HG02938 (cell line): Measurements from ENCODE around the gene PLD2.

ENCODE experiments used
- ATAC-seq: cut with Tn5 transposase; IDR thresholded peaks from one replicate; pipeline ENCODE4 v1.9.1; 2021; ENCODE audit warnings: mild to moderate bottlenecking, moderate library complexity; ENCODE audit not compliant: unreplicated experiment

Gene PLD2

DNA sequence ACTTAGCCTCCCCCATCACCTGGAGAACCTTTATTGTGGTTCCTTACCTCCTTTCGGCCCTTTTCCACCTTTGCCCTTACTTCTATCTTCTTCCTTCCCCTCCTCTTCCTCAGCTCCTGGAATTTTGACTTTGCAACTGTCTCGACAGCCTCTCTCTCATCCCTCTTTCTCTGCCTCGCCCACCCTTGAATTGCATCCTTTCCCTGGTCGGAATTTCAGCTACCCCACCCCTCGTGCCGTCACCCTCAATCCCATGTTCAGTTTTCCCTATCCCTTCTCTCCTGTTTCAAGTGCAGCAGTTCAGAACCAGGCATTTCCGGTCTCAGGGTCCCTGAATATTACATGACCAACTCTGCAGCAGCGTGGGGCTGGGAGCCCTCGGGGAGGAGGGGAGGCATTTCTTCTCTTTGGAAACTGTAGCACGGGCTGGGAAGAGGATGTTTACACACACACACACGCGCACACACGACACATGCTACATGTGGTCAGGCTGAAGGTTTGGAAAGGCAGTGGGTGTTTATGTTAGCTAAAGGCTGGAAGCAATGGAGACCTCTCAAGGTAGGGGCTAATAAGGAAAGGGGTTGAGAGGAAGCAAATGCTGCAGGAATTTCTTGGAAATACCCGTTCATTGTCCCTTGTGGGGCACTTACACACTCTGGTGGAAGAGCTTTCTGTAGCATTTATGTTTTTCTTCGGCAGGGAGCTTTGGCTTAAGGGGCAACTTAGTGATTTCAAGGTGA, 27.2 kb downstream of the PLD2 start:
- ATAC-seq = no peak

DNA sequence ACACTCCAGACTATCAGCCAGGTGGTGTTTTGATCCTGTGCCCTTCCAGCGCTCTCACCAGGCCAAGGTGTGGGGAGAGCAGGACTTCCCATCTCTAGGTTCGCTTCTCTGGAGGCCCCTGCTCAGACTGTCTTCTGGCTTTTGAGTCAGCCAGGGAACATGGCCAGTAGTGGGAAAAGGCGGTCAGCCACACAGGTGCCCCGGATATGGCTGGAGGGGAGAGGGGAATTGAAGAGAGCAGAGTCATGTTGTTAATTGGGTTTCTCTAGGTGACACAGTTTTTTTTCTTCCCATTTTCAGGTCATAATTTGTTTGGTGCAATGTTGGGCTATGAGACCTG, 27.7 kb downstream of the PLD2 start:
- no peak for ATAC-seq

DNA sequence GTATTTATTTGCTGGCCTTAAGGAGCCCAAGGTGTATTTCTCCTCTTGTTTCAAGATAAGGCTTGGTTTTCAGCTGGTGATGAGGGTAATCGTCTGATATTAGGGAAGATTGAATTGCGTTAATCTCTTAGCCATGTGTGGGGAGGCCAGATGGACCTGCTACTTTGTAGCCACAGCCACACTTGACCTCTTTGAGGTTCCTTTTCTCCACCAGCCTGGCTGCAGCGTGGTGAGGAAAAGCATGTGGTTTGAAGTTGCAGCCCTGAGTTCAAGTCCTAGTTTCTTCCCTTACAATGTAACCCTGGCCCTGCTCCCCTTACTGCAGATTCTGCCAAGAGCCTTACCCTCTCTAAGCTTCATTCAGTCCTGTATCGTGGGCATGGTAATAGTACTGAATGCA, 29.3 kb downstream of the PLD2 start:
- no peak for ATAC-seq

DNA sequence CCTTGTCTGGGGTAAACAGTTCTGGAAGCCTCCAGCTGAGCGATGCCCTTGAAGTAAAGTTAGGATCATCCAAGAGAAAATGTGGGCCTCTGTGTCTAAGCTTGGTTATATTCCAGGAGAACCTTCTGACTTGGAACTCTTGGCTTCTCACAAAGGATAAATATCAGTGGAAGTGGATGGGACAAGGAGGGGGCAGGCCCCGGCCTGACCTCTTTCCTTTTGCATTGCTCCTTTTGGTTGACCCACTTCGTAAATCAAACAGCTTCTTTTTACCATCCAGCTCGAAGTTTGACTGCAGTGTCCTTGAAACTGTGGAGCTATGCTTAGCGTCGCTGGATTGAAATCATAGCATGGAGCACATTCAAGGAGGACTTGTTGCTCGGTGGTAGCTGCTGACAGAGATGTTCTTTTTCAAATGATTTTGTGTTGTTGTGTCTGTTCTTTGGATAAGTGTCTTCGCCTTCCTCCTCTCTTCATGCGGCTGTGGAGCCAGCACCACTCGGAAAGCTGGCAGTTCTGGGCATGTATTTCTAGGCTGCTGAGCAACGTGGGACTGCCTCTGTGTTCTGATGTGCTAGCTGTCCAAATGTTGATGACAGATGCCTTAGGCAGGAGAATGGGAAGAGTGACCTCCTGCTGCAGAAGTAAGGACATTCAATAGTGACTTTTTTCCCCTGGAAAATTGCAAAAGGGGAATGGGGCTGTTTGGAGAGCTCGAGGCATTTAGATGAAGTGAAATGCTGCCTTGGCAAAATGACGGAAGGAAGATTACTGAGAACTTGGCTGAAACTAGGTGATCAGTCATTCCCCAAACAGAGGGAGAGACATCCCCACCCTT, 30.7 kb downstream of the PLD2 start:
- ATAC-seq = no peak

DNA sequence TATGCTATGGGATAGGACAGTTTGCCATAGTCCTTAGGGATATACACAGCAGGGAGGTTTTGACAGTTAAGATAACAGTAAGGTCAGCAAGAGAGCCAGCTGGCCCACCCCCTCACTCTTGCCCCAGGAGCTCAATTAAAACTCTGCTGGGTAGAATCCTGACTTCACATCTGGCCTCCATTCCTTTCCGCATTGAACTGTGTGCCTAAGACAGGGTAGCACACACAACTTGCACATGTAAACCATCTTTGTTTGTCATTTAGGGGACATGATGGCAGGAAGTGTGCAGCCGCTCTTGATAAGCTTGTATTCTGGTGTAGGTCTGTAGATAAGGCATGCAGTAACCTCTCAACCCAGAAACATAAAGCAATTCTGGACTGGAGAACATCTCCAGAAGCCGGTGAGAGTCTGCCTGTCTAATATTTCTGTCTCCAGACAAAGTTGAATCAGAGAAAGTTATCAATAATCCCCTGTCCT, 31.4 kb downstream of the PLD2 start:
- no peak for ATAC-seq

DNA sequence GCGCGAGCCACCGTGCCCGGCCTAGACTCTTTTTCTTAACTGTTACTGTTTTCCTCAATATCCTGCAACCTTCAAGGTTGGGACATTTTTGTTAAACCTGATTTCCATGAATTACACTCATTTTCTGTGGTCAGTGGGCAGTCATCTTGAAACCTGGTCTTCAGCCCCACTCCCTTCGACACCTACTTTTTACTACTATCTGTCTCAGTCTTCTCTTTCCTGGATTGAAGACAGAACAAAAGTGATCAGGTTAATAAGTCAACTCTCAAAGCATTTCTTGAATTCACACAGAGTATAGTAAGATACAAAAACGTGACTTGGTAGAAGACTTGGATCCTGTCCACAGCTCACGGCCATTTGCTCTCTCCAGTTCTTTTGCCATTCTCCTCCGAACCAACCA, 32.3 kb downstream of the PLD2 start:
- no peak for ATAC-seq

DNA sequence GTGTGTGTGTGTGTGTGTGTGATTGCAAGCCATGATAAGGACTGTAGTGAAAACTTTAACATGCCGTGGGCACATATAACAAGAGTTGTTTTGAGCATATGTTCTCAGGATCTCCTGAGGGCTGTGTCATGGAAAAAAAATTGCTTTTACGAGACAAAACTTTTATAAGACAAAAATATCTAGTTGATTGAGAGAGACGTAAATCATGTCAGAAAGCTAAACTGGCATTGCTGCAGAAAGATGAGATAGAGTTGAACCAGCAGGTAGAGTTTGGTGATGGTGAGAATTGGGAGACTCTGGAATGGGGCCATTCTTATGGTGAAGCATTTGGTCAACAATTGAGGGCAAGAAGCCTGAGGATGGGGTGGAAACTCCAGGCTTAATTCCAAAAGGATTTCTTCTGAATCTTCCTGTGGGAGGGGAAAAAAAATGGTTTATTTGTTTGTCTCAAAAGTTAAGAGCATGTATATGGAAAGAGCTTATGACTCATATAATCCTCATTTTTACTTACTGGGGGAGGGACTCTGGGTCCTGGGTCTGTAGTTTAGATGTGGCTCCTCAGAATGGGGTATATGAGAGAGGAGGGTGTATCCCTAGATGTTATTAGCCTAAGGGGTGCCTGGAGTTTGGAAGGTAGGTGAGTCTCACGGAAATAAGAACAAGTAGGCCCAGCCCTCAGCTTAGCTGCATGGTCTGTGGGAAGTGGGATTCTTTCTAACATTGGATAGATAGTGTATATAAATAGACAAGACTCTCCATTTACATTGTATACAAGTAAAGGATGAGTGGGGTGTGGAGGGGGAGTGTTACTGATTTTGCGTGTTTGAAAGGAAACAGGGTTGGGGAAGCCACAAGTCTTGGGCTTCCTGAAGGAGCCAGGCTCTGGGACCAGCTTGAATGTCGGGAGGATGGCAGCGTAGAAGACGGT, 33.3 kb downstream of the PLD2 start:
- no peak for ATAC-seq

DNA sequence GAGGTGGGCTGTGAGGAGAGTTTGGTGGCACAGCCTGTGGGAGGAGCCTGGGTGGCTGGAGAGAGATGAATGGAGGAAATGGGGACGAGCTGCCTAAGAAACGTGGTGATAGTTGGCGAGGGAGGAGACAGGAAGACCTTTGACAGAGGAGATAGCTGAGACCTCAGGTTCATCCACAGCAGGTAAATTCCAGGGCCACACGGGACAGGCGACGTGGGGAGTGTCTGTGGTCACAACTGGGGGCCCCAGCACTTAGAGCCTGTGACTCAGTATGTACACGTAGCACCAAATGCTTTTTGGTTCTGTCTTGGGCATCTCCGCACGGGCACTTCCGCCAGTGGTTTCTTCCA, 33.9 kb downstream of the PLD2 start:
- no peak for ATAC-seq

DNA sequence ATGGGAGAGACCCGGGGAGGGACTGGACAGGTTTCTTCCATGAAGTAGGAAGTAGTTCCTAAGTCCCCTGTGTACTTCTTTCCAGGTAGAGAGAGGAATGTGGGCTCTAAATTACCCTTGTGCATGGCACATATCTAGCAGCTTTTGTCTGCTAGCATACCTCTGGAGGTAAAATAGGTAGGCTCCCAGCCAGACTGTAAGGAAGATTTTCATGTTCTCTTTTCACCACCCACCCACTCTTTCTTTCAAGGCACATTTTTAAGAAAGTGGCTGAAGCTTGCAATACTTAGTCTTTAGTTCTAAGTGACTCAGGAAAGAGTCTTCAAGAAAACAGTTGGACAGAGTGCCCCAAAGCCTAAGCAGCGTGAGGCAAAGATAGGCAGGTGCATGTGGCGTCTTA, 35.4 kb downstream of the PLD2 start:
- ATAC-seq = no peak

DNA sequence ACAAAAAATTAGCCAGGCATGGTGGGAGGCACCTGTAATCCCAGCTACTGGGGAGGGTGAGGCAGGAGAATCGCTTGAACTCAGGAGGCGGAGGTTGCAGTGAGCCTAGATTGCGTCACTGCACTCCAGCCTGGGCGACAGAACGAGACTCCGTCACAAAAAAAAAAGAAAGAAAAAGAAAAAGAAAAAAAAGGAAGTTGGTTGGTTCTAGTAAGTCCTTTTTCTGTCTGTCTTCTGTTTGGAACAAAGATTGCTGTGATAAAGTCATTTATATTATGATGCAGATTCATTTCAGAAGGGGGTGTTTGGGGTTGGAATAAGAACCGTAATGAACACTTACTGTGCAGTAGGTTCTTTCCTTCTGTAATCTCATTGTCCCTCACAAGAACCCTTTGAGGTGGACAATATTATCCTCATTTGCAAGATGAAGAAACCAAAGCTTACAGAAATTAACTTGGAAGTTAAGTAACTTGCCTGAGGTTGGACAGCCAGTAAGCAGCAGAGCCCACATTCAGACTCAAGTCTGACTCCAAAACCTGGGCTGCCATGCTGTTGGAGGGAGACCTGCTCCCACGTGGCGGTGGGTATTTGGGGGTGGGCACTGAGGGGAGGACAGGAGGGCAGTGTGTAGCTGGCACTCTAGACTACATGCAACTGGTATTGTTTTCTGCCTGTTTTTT, 36.5 kb downstream of the PLD2 start:
- no peak for ATAC-seq

DNA sequence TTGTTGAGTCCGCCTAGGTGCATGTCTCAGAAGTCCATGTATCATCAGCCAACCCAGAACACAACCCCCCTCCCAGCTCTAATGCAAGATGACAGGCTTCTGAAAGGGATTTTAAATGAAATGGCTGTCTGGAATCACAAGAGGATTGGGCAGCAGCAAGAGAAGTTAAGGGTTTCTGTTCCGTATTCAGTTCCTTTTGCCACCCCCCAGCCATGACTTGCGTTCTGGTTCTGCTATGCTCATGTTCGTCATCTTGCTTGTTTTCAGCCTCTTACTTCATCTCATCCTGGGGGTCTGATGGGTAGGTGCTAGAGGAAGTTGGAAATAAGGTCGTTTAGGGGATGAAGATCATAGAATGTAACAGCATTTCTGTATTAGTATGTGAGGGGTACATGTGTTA, 38.2 kb downstream of the PLD2 start:
- ATAC-seq = no peak

DNA sequence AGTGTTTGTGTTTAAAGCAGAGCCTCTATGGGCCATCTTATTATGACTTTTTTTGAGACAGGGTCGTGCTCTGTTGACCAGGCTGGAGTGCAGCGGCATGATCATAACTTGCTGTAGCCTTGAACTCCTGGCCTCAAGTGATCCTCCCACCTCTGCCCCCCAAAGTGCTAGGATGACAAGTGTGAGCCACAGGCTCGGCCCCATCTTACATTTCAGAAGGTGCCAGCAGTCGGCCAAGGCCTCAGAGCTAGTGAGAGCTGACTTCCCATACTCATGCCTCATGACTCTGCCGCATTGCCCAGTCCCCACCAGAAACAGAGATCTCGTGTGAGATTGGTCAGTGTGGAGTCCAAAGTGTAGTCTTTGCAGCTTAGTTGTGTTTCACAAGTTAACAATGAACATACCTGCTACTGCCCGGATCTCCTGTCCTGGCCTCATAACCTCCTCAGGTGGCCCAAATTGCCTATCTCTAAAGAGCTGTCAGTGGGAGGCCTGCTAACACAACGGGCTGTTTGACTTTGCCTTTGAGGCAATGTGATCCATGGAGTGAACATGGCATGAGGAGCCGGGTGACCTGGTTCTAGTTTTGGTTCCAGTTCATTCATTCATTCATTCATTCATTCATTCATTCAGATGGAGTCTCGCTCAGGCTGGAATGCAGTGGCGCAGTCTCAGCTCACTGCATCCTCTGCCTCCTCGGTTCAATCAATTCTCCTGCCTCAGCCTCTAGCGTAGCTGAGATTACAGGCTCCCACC, 39.9 kb downstream of the PLD2 start:
- no peak for ATAC-seq

DNA sequence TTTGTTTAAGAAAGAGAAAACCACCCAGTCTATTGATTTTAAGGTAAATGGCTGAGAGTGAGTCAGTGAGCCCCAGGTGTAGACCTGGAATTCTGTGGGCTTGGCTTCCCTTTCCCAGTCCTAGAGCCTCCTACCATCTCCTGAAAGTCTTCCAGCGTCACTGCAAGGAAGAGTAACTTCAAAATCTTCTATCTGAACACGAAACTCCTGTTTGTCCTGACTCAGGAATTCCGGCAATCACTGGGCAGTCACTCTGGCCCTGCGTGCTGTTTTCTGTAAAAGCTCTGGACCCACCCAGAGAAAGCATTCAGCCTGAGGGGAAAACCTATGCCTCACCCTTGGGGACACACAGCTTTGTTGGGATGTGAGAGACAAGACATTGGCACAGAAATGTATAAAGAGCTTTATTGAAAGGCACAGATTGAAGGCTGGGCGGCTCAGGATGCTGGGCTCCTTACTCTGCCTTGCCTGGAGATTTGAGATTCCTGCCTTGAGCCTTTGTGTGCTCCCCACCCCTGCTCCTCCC, 42.1 kb downstream of the PLD2 start:
- no peak for ATAC-seq

DNA sequence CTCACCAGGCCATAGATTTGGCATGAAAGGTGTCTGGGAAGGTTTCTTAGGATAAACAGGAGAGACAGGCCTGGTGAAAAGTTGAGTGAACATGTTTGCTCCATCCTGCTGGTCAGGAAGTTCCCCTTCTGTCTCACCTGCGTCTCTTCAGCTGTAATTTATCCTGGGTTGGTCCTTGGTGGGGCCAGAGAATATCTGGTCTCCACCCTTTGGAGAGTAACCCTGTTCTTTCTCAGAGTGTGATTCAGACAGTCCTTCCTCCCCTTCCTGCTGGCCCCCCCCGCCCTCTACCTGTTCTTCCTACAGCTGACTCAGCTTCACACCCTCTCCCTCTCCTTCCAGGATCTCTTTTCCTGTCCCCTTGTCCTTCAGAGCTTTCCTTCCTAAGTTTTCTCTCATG, 43.3 kb downstream of the PLD2 start:
- no peak for ATAC-seq

DNA sequence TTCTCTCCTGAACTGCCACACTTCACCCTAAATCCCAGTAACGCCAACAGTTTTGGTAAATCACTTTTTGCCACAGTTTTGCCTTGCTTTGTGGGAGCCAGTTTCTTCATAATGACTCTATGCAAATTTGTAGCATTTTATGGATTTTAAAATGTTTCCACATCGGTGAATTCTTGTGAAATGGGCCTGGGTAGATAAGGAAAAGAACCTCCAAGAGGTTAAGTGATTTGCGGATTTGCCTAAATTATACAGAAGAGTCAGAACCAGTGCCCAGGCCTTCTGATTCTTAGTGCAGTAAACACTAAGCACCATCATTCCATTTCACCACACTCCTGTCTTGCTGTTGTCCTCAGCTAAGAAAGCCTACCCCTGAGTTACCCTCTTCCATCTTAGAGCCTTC, 44.1 kb downstream of the PLD2 start:
- ATAC-seq = no peak

DNA sequence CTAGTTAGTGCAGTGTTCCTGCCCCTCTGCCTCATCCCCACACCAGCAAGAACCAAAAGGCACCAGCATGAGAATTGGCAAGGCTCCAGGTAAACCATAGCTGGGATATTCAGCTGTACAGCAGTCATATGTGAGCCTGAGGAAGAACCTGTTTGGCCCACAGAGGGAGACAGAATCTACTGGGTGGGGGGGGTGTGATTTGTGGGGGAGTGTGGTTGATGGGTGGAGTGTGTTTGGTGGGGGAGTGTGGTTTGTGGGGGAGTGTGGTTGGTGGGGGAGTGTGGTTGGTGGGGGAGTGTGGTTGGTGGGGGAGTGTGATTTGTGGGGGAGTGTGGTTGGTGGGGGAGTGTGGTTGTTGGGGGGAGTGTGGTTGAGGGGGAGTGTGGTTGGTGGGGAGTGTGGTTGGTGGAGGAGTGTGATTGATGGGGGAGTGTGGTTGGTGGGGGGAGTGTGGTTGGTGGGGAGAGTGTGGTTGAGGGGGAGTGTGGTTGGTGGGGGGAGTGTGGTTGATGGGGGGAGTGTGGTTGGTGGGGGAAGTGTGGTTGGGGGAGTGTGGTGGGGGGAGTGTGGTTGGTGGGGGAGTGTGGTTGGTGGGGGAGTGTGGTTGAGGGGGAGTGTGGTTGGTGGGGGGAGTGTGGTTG, 45.7 kb downstream of the PLD2 start:
- ATAC-seq = no peak

DNA sequence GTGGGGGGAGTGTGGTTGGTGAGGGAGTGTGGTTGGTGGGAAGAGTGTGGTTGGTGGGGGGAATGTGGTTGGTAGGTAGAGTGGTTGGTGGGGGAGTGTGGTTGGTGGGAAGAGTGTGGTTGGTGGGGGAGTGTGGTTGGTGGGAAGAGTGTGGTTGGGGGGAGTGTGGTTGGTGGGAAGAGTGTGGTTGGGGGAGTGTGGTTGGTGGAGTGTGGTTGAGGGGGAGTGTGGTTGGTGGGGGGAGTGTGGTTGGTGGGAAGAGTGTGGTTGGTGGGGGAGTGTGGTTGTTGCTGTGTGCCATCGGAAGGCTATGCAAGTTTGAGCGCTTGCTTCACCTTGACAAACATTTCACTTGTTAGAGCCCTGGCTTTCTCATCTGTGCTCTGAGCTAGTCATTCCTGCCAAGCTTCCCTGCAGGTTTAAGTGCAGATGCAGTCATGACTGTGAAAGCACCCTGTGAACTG, 46.3 kb downstream of the PLD2 start:
- ATAC-seq = no peak

DNA sequence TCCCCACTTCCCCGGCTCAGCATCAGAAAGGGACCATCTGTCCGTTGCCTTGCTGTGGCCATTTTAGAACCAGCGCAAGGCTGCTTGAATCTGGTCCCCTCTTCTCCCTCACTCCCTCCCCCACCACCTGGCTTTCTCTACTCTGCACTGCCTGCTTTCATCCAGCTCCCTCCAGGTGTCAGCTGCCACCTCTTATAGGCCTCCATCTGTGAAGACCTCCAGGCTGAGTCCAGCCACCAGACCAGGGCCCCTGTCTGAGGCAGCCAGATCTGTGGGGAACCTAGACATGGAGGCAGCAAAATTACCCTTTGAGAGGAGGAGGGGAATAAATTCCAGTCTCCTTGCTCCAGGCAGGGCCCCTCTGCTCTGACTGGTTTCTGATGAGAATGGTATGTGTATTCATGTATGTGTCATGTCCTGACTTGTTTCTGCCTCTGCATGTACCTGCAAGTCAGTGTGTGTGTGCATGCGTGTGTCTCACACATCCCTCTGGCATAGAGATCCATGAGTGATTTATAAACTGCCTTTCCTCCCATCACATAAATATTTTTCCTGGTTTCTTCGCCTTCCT, 47.2 kb downstream of the PLD2 start:
- no peak for ATAC-seq
